Middle frontal gyrus (tissue), 1 donor: ENCODE data around the gene MCL1.

Experiments
- DNase-seq: peaks from one replicate; pipeline ENCODE4 v3.0.0-alpha.2; 2015; ENCODE audit warnings: low spot score; ENCODE audit errors: extremely low spot score

The MCL1 gene

DNA sequence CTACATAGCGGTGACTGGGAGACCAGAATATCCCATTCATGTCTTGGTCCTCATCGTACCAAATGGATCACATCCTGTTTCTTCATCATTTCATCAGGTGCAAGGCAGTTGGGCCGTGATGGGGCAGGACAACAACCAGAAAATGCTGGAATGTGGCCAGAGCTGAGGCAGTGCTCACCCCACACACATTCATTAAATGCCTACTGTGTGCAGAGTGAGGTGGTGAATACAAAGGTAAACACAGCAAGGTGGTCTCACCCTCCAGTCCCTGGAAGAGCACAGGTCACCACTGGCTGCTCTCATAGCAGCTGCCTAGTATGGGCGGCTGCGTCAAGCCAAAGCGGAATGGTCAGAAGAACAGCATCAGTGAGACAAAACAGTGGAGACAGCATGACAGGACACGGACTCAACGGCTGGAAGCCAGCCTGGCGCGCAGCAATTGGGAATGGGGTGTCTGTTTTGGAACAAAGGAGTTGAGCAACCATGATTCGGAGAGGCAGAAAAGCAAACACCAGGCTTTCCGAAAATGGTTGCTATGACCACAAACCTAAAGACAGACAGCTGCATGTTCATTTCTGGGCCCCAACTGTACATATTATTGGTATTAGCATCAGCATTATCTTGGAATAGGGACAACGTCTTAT, 35.8 kb downstream of the MCL1 start:
- DNase-seq = no peak

DNA sequence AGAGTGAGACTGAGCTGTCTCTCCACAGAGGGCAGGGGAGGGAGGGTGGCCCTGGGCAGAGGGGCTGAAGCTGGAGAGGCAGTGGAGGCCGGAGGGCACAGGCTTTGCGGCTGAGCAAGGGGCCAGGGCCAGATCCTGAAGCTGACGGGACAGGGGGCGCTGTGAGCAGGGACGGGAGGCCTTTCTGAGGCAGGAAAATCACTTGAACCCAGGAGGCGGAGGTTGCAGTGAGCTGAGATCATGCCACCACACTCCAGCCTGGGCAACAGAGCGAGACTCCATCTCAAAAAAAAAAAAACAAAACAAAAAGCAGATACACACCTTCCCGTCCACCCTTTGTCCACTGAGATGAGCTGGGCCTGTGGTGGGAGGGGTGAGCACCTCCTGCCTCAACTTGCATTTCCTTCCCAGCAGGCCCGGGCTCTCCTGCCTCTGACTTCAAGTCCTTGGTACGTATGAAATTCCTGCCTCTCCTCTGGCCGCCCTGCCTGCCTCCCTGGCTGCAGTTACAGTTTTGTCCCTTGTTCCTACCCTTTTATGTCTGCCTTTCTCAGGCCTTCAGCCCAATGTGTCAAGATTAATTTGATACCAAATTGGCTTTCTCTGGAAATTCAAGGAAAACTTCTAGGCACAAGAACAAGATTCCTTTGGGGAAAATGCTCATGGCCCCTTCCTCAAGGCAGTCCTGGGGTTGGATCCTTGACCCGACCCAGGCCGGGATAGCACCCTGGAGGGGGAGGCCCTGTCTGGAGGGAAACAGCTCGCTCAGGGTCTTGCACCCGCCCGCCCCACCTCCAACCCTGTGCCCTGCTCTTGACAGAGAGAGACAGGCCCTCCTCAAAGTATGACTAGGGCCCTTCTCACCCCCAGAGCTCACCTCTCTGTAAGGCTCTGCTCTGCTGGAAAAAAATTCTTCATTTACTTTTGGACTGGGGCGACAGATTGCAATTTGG, 41.4 kb downstream of the MCL1 start:
- DNase-seq = no peak

DNA sequence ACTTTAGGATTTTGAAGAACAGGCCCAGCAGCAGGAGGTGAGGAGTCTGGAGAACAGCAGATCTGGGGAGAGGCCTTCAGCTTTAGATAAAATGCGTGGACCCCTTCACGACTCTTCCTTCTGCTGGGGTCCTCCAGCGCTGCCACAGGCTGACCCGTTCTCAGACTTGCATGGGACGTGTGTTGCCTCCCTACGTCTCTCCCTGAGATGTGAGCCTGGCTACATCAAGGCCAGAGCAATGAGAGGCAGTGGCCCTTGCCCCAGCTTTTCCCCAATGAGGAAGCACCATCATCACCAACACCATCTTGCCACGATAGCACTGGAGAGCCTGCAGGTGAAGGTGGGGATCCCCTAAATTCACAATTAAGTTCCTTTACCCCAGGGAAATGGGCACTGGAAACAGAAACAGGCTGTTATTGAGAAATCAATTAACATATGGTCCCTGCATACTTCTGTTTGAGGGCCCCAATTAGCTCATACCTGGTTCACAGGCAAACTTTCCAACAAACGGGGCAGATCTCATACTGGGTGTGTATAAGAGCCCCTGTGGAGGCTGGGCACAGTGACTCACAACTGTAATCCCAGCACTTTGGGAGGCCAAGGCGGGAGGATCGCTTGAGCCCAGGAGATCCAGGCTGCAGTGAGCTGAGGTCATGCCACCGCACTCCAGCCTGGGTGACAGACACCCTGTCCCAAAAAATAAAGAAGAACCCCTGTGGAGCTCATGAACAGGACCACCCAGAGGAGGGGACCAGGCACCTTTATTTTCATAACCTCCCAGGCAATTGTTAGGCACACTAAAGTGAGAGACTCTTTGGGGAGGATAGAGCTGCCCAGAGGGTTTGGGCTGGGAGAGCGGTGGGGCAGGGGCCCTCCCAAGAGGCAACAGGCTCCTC, 42.3 kb downstream of the MCL1 start:
- no peak for DNase-seq

DNA sequence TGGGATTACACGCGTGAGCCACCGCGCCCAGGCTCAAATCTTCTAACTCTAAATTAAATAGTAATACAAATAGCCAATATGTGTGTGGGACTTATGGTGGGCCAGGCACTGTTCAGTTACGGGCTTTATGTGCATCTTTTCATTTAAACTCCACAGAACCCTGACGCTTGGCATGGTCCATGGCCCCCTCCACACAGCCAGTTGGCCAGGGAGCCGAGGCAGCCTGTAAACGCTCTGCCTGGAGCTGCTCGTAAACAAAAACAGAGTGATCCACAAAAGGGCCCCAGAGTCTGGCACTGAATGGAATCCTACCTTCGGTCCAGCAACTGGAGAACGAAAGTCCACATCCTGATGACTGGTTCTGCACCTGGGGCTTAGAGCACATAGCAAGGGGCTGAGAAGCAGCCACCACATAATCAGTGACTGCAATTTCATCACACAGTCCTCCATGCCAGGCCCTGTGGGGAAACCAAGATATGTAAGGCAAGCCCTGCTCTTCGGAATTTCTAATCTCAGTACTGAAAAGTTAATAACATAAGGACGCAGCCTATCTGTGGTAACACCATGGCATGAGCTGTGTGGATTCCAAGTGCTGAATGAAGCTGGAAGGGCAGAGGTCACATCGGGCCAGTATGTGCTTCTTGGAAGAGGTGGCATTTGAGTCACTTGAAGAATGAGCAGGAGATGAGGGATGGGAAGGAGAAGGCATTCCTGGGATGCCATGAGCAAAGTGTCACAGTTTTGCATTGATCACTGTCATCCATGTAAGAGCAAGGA, 43.7 kb downstream of the MCL1 start:
- DNase-seq = no peak

DNA sequence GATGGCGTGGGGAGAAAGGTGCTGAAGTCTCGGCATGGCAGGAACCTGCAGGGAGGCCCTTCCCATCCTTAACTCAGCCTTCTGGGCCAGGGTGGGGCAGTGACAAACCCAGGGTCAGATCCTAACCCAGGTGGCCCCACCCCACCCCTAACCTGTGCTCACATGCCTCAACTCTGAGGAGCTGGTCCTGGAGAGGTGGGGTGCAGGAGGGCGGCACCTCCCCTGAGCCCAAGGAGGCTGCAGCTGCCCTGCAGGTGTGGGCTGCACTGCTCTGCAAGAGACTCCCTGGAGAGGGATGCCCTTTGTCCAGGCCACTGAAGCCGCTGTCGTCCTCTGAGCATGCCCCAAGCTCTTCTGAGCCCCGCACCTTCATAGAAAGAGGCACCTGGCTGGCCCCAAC, 45.4 kb downstream of the MCL1 start:
- DNase-seq = no peak

DNA sequence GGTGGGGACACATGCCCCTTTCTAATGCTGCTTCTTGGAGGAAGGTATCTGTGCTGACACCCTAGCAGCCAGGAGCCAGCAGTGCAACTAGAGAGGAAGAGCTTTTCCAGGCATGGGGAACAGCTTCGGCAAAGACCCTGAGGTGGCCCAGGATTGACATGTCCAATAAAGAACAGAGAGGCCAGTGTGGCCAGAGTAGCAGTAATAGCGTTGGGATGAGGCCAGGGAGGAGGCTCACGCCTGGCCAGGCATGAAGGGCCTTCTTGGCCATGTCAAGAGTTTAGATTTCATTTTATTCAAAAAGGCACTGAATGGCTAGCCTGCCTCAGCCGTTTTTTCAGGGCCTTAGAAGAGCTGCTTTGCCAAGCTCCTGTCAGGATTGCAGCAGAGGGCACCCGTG, 46.5 kb downstream of the MCL1 start:
- DNase-seq = no peak

DNA sequence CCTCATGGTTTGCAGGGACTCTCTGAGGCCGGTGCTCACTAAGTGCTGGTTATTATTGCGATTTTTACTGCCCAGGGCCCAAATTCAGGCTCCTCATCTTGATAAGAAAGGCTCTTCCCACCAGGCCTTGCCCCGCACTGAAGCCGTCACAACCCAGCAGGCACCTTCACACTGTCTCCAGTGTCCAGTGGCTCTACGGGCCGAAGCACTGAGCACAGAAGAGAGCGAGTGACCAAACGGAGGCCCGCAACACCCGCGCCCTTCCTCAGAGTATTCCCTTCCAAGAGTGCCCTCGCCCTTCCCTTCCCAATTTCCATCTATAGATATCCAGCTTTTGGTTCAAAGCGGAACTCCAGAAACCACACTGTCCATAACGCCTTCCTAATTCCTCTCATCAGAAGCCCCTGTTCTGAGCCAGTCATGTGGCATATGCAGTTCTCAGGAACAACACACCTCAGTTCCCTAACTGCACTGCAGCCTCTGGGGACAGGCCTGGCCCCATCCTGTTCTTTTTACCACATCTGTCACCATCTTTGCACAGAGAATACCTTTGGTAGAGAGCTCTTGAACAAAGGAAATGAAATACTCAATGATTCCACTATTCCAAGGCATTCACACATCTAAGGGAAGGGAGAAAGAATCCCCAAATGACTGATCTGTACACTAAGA, 48.8 kb downstream of the MCL1 start:
- DNase-seq = no peak

DNA sequence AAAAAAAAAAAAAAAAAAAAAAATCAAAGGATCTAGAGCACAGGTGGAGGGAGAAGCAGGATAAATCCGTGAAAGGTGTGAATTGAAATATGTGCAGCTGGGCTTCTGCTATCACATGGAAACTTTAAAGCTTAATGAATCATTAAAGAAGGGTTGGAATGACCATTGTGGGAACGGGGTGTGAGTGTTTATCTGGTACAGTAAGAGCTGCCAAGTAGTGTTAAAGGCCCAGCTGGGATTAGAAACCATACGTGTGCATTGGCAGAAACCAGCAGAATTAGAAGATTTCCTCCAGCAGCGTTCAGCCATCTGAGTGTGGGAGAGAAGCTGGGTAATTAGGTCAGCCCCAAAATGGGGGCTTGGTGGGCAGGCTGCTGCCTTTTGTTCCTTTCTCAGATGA, 50.4 kb downstream of the MCL1 start:
- no peak for DNase-seq

DNA sequence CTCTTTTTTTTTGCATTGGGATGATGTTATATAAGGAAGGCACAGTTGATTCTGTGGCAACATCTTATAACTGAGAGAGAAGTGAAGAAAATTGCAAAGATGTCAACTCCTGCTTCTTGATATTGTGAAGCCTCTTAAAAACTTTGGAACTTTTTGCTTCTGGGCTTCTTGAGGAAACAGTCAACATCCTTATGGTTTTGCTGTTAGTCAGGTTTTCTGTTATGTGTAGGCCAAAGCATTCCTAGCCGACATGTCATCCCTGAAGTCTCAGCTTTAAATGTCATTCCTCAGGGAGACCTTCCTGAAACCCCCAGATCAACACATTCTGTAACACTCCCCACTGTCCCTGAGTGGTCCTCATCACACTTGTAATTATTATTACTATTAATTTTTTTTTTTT, 51.2 kb downstream of the MCL1 start:
- DNase-seq = no peak

DNA sequence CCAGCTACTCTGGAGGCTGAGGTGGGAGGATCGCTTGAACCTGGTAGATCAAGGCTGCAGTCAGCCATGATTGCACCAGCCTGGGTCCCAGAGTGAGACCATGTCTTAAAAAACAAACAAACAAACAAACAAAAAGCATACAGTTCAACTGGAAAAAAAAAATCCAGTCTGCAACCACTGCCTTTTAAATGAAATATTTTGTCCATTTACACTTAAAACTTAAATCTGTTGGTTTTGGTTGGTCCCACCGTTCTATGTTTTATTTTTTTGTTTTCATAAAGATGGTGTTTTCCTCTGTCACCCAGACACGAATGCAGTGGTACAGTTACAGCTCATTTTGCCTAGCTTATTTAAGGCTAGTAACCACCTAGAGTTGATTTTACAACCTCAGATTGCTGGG, 54.1 kb downstream of the MCL1 start:
- DNase-seq = no peak
